HG02610 (cell line): ENCODE data around the gene CLCN6.

ENCODE experiments used
- ATAC-seq: cut with Tn5 transposase; IDR thresholded peaks from one replicate; pipeline ENCODE4 v1.9.1; 2021; ENCODE audit warnings: mild to moderate bottlenecking, moderate library complexity; ENCODE audit not compliant: unreplicated experiment

The CLCN6 gene

DNA sequence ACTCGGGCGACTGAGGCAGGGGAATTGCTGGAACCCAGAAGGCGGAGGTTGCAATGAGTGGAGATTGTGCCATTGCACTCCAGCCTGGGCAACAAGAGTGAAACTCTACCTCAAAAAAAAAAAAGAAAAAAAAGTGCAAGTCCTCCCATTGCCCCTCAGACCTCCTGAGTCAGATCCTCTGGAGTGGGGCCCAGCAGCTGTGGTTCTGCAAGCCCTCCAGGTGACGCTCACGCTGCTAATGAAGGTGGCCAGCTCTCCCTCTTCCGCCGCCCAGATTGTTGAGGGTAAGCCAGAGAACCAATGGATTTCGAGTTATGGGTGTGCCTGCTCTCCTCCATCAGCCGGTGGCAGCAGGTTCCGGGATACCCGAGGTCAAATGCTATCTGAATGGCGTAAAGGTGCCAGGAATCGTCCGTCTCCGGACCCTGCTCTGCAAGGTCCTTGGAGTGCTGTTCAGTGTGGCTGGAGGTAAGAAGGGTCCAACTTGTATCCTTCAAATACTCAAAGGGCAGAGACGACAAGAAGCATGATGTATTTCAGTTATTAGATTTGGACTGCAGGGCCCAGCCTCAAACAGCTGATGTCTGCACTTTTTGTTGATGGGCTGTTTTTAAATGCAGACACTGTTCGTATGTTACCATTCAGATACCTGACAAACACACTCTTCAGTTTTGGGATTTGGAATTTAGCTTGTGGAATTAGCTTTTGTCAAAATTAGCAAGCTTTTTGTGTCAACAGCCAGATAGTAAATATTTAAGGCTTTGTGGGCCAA lies 17.6 kb downstream of the CLCN6 start:
- no peak for ATAC-seq

- ATAC-seq, result no peak
These were observed 19.1 kb downstream of the CLCN6 start for GRCh38 chr1:11825131-11825530.

GRCh38 chr1:11826946-11827345 lies 21.0 kb downstream of the CLCN6 start:
- ATAC-seq, result no peak

DNA sequence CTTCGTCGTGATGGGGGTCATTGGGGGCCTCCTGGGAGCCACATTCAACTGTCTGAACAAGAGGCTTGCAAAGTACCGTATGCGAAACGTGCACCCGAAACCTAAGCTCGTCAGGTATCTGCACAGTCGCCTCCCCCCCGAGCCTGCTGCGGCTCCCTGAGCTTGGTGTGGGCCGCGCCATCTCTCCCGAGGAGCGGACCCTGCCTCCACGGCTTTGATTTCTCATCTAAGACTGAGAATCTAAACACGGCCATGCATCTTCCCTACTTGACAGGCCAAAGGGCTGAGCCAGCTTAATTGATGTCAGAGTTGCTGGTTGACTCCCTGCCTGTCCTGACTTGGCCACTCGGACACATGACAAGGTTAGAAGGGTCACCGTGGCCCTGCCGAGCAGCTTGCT lies 22.5 kb downstream of the CLCN6 start:
- ATAC-seq, result no peak

- ATAC-seq, result no peak
These were observed 26.1 kb downstream of the CLCN6 start for GRCh38 chr1:11831945-11832725.

- no peak for ATAC-seq
These were observed 27.5 kb downstream of the CLCN6 start for GRCh38 chr1:11833497-11833896.

DNA sequence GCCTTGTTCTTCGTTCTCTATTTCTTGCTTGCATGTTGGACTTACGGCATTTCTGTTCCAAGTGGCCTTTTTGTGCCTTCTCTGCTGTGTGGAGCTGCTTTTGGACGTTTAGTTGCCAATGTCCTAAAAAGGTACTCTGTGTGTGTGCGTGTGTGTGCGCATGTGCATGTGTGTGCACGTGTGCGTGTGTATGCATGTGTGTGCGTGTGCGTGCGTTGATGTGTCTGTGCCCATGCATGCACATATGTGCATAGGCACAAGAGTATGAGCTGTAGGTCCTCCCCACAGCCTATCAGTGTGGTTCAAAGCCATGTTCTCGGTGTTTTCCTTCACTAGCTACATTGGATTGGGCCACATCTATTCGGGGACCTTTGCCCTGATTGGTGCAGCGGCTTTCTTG lies 27.9 kb downstream of the CLCN6 start:
- ATAC-seq, result no peak

- ATAC-seq, result no peak
These were observed 29.6 kb downstream of the CLCN6 start for GRCh38 chr1:11835441-11836225.

DNA sequence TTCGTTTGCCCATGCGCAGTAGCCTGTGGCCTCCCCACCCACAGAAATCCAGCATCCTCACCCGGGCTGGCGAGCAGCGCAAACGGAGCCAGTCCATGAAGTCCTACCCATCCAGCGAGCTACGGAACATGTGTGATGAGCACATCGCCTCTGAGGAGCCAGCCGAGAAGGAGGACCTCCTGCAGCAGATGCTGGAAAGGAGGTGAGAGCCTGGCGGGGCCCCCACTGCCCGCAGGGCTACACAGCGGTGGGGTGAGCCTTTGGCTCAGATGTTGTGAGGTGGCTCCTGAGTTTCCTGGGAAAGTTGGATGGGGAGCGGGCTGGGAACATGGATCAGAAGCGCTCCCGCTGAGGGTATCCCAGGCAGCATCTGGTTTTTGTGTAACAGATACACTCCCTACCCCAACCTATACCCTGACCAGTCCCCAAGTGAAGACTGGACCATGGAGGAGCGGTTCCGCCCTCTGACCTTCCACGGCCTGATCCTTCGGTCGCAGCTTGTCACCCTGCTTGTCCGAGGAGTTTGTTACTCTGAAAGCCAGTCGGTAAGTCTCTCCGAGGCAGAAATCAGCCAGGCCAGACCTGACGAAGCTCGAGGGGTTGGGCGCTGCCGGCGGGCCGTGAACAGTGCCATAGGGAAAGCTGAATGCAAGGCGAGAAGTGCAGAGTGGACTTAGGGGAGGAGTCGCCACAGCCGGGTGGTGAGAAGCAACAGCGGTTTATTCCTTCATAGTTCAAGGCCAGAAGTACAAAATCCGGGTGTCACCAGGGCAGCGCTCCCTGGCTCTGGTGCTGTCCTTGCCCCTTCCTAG lies 31.2 kb downstream of the CLCN6 start:
- no peak for ATAC-seq

DNA sequence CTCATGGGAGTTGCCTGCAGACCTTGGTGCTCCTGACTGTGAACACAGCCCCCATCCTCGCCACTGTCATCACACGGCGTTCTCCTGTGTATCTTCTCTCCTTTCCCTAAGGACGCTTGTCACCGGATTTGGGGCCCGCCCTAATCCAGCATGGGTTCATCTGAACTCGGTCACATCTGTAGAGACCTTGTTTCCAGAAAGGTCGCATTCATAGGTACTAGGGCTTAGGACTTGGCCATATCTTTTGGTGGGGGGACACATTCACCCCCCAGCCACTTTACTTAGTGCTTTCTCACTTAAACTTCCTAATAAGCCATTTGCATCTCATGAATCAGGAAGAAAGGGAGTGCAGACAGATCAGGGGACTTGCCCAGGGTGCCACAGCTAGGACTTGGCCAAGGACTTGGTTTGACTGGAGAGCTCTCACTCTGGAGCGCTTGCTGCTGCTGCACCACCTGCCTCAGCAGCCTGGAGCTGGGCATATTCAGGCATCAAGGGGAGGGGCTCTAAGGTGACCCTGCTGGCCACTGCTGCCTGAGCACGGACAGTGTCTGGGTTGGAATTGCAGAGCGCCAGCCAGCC lies 31.9 kb downstream of the CLCN6 start:
- ATAC-seq, result no peak

DNA sequence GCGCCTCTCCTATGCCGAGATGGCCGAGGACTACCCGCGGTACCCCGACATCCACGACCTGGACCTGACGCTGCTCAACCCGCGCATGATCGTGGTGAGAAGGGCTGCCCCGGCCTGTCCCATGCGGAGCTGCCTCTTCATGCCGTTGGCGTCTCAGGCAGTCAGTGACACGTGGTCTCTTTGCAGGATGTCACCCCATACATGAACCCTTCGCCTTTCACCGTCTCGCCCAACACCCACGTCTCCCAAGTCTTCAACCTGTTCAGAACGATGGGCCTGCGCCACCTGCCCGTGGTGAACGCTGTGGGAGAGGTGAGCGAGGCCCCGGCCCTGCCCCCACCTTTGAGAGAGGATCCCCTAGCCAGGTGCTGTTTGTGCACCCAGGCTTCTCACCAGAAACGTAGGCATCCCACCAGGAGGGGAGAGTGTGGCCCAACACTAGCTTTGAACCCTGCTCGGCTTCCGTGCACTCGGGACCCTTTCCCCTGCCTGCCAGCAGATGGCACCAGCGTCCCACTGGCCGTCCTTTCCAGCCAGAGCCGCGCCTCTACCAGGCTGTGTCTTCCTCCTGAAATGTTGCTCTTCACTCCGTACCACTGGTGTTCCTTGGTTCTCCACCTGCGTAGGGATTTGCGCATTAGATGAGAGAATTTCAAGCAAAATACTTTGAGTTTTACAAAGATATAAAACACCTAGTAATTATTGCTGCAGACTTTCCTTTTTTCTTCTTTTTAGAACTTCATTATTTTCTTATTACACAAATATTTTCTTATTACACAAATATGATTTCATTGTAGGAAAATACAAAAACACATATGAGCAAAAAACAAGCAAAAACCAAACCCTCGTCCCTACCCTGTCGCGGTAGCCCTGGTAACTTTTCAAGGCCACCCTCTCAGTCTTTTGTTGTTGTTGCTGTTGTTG lies 32.6 kb downstream of the CLCN6 start:
- ATAC-seq, result no peak

- ATAC-seq, result no peak
These were observed 34.0 kb downstream of the CLCN6 start for GRCh38 chr1:11839727-11840705.

DNA sequence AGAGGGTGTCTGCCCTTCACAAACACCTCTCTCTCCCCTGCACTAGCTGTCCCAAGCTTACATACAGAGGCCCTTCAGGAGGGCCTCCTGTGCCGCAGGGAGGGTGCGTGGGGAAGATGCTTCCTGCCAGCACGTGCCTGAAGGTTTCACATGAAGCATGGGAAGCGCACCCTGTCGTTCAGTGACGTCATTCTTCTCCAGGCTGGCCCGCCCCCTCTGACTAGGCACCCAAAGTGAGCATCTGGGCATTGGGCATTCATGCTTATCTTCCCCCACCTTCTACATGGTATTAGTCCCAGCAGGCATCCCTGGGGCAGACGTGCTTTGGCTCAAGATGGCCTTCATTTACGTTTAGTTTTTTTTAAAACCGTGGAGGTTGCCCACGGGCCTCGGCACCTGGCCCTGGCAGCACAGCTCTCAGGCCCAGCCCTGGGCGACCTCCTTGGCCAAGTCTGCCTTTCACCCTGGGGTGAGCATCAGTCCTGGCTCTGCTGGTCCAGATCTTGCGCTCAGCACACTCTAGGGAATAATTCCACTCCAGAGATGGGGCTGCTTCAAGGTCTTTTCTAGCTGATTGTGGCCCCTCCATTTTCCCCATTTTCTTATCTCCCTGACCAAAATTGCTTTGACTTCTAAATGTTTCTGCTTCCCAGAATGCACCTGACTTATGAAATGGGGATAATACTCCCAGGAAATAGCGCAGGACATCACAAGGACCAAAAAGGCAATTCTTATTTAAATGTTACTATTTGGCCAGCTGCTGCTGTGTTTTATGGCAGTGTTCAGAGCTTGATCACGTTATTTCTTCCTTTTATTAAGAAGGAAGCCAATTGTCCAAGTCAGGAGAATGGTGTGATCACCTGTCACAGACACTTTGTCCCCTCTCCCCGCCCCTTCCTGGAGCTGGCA lies 35.5 kb downstream of the CLCN6 start:
- no peak for ATAC-seq

DNA sequence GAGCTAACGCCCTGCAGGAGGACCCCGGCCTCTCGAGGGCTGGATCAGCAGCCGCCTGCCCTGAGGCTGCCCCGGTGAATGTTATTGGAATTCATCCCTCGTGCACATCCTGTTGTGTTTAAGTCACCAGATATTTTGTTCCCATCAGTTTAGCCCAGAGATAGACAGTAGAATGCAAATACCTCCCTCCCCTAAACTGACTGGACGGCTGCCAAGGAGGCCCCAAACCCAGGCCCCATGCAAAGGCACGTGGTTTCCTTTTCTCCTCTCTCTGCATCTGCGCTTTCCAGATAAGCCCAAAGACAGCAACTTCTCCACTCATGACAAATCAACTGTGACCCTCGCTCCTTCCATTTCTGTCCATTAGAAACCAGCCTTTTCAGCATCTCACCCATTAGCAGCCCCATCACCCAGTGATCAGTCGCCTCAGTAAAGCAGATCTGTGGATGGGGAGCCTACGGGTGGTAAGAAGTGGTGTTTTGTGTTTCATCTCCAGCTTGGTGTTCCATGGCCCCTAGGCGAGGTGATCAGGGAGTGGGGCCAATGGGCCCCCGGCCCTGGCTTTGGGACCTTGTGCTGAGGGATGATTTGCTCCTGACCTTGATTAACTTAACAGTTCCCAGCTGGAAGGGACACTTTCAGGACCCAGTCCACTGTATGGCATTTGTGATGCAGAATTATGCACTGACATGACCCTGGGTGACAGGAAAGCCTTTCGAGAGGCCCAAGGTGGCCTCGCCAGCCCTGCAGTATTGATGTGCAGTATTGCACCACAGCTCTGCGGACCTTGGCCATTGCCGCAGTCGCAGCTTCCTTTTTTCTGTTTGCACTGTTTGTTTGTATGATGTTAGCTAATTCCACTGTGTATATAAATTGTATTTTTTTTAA lies 36.4 kb downstream of the CLCN6 start:
- ATAC-seq, result no peak

DNA sequence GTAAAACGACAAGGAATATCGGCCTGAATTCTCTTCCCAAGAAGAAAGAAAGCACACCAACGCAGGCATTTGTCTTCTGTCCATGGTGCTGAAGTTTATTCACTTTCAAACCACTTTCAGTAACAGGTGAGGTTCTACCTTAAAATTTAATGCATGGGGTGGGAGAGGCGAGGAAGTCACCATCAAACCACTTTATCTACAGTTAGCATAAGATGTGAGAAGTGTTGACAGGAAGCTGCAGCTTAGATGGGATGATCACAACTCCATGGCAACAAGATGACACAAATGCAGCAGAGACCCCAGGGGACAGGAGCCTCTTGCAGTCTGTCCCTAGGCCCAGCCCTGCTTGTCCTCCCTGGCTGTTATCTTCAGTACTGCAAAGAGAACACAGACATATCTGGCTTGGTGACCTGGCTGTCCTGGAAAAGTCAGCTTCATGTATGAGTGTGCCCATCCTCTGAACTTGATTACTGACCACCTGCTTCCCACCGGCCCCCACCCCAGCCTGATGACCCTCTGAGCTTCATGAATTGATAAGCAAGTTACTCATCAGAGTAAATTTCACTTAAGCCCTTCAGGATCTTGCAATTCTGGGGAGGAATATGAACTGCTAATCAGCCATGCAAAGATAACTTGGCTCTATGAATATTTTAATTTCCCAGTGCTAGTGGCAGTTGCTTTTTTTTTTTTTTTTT lies 39.8 kb downstream of the CLCN6 start:
- ATAC-seq, result no peak
